Astrocyte of the cerebellum (primary cell): Measurements from ENCODE around the gene SHC2.

Experiments used
- DNase-seq: peaks from one replicate; pipeline ENCODE4 v3.0.0-alpha.2; 2011; ENCODE audit warnings: low read depth
- H3K4me3 ChIP-seq: 2 replicates; pipeline ENCODE4 v1.5.1; 2011; ENCODE audit warnings: mild to moderate bottlenecking, low read depth, low read length, moderate library complexity
- in situ Hi-C: cut with HindIII; loops from 2 replicates; pipeline ENCODE4 v1.10.0; 2017; ENCODE audit warnings: low sequenced_read_pairs
- TF ChIP-seq, protein P1 (sequence below): IDR thresholded peaks from 2 replicates; pipeline ENCODE4 v1.5.1; 2012; ENCODE audit warnings: low read length, low read depth, moderate library complexity, mild to moderate bottlenecking; ENCODE audit errors: missing control alignments

Gene SHC2

DNA sequence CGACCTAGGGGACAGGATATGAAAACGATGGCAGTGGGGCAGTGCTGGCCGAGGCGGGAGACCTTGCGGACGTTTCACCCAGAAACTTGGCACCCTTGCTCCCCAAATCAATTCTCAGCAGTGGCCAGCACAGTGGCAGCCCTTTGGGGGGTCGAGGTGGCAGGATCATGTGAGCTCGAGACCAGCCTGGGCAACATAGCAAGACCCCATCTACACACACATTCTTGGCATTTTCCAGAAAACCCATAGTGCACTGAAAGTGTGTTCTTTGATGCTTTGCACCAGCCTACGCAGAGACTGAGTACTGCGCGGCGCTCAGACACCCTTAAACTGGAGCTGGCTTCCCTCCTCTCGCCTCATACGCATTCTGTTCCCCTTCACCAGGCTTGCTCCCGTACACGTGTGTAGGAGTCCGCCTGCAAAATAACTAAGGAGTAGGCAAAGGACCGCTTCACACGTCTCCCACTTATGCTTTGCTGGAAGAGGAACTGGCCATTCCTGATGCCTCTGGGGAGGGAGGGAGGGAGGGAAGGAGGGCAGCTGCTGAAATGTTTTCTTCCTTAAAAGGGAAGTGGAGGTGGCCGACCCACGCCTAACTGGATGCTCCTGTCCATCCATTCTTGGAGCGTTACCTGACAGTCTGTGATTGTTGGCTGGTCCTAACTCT is 92.7 kb downstream of the SHC2 start:
- H3K4me3 ChIP-seq = no peak overlapping the region
- no peak for DNase-seq
- in situ Hi-C loops = no loop called here
- TF ChIP-seq, protein P1, sequence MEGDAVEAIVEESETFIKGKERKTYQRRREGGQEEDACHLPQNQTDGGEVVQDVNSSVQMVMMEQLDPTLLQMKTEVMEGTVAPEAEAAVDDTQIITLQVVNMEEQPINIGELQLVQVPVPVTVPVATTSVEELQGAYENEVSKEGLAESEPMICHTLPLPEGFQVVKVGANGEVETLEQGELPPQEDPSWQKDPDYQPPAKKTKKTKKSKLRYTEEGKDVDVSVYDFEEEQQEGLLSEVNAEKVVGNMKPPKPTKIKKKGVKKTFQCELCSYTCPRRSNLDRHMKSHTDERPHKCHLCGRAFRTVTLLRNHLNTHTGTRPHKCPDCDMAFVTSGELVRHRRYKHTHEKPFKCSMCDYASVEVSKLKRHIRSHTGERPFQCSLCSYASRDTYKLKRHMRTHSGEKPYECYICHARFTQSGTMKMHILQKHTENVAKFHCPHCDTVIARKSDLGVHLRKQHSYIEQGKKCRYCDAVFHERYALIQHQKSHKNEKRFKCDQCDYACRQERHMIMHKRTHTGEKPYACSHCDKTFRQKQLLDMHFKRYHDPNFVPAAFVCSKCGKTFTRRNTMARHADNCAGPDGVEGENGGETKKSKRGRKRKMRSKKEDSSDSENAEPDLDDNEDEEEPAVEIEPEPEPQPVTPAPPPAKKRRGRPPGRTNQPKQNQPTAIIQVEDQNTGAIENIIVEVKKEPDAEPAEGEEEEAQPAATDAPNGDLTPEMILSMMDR = no peak

DNA sequence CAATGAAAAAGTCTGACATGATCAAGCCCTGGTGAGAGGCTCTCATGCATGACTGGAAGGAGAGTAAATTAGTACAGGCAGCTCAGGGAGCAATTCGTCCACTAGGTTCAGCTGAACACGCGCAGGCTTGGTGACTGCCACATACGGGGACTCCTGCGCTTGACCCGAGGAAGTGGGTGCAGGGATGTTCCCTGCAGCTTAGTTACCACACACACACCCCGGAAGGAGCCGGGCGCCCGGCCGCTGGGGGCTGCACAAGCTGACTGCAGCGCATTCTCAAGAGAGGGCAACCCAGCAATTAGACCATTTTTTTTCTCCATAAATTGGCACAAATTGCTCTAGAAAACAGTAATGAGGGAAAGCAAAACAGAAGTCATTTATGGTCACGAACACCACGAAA is 93.3 kb downstream of the SHC2 start:
- in situ Hi-C loops = no loop called here
- no peak overlapping the region for H3K4me3 ChIP-seq
- TF ChIP-seq, protein P1 = no peak
- no peak for DNase-seq

DNA sequence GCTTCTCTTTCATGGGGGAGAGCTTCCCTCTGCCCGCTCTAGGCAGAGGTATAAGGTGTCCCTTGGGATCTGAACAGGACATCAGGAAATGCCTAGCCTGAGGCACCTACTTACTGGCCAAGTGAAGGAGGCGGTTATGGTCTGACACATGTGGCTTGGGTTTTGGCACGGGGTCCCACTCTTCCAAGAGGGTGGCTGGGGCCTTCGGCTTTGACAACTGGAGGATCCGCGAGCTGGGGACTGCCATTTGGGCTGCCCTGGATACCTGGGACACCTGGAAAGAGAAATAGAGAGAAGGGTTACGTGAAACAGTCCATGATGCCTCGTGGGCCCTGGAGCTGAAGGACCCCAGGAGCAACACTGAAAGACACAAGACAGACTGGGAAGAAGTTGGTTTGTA is 93.9 kb downstream of the SHC2 start:
- DNase-seq = no peak
- TF ChIP-seq, protein P1 = no peak
- no peak overlapping the region for H3K4me3 ChIP-seq
- in situ Hi-C loops = no loop called here
